ENCODE results near the gene CNPY2.
"Not testable (repeated sequence)": the region's sequence is repeated elsewhere in the genome, so short reads cannot be mapped to it uniquely, and the experiment has no call there.

CNPY2 gene

GRCh38 chr12:56333679-56334489 is 18.1 kb upstream of the CNPY2 start, which contains the start of gene PAN2:
TSS of gene PAN2 (minus strand) at chr12:56334000. CDS start at chr12:56333094, 906 bp downstream.
- Histone ChIP-seq H3K4me1 (ENCODE audit: control insufficient read depth, insufficient read depth, low read length) (peaks cover 12% of the 10 kb centered on the region), H3K9me3 (ENCODE audit: control insufficient read depth, low read length) (no peaks in the 10 kb centered on the region), H3K36me3 (ENCODE audit: control insufficient read depth, insufficient read depth, low read length) (no peaks in the 10 kb centered on the region), H3K27me3 (ENCODE audit: control insufficient read depth, insufficient read depth, low read length, poor library complexity, severe bottlenecking) (no peaks in the 10 kb centered on the region), H3K27ac (ENCODE audit: insufficient read depth, low read depth, low read length, poor library complexity, severe bottlenecking) (peak within 1 kb of the TSS; percentile 92), H3K4me3 (ENCODE audit: insufficient read depth, low read depth, low read length) (peak within 1 kb of the TSS; percentile 41)
- 1% methylated on average over 45 of the region's 45 CpGs for WGBS, 2 experiments

GRCh38 chr12:56333197-56333678 is 17.4 kb upstream of the CNPY2 start:
- peaks cover 8% of the 10 kb centered on the region for H3K4me1 ChIP-seq (ENCODE audit: control insufficient read depth, insufficient read depth, low read length)
- peak overlapping the region; percentile 92 for H3K27ac ChIP-seq (ENCODE audit: insufficient read depth, low read depth, low read length, poor library complexity, severe bottlenecking)
- 32 to 43% methylated on average over 6 to 8 of the region's 8 CpGs for WGBS, 2 experiments
- no peaks in the 10 kb centered on the region for H3K27me3 ChIP-seq (ENCODE audit: control insufficient read depth, insufficient read depth, low read length, poor library complexity, severe bottlenecking)
- peak overlapping the region; percentile 41 for H3K4me3 ChIP-seq (ENCODE audit: insufficient read depth, low read depth, low read length)
- no peaks in the 10 kb centered on the region for H3K9me3 ChIP-seq (ENCODE audit: control insufficient read depth, low read length)
- no peaks in the 10 kb centered on the region for H3K36me3 ChIP-seq (ENCODE audit: control insufficient read depth, insufficient read depth, low read length)

DNA sequence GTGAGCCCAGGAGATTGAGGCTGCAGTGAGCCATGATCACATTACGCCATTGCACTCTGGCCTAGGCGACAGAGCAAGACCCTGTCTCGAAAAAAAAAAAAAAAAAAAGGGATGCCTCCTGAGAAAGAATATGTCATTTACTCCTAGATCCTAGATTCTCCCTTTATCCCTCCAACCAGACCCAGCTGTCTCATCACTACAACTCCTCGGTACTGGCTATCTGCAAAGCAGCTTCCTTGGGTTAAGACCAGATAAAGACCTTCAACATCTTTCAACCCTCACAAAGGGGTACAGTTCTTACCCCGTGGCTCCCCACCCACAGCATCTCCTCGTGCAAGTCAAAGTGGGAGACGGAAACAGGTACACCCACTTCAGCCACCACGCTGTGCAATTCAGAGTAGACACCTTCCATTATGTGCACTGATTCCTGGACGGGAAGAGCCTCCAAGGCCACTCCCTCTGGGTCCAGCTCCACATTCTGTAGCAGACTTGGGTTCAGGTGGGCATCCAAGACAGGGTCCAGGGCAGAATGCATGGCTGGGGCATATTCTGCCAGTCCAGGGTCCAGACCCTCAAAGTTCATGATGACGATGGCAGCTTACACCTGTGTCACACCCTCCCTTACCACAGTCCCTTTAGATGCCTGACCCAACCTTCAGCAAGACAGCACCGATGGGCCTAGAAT is 16.9 kb upstream of the CNPY2 start:
- Histone ChIP-seq H3K27me3 (ENCODE audit: control insufficient read depth, insufficient read depth, low read length, poor library complexity, severe bottlenecking) (no peaks in the 10 kb centered on the region), H3K9me3 (ENCODE audit: control insufficient read depth, low read length) (no peaks in the 10 kb centered on the region), H3K27ac (ENCODE audit: insufficient read depth, low read depth, low read length, poor library complexity, severe bottlenecking) (no peak overlapping the region), H3K4me3 (ENCODE audit: insufficient read depth, low read depth, low read length) (peak overlapping the region; percentile 41), H3K4me1 (ENCODE audit: control insufficient read depth, insufficient read depth, low read length) (peaks cover 8% of the 10 kb centered on the region), H3K36me3 (ENCODE audit: control insufficient read depth, insufficient read depth, low read length) (no peaks in the 10 kb centered on the region)
- 94 to 96% methylated on average over 11 of the region's 11 CpGs for WGBS, 2 experiments

DNA sequence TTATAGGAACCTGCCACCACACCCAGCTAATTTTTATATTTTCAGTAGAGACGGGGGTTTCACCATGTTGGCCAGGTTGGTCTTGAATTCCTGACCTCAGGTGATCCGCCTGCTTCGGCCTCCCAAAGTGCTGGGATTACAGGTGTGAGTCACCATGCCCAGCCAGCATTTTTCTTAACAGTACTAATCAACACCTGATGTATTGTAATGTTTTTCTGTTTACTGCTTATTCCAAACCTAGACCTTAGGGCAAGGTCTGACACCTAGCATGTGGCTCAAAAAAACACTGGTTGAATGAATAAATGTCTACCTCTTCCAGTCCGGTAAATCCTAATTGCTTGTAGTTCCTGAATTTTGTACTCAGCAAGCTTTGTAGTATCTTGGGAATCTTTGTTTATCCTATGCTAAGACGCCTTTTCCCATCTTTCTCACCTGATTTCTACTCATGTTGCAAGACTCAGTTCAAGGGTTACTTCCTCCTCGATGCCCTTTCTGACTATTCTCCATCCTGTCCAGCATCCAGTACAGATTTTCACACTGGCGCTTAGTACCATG is 15.2 kb upstream of the CNPY2 start:
- Histone ChIP-seq H3K9me3 (ENCODE audit: control insufficient read depth, low read length) (no peaks in the 10 kb centered on the region), H3K4me1 (ENCODE audit: control insufficient read depth, insufficient read depth, low read length) (peaks cover 8% of the 10 kb centered on the region), H3K27me3 (ENCODE audit: control insufficient read depth, insufficient read depth, low read length, poor library complexity, severe bottlenecking) (no peaks in the 10 kb centered on the region), H3K27ac (ENCODE audit: insufficient read depth, low read depth, low read length, poor library complexity, severe bottlenecking) (no peak overlapping the region), H3K4me3 (ENCODE audit: insufficient read depth, low read depth, low read length) (no peak overlapping the region), H3K36me3 (ENCODE audit: control insufficient read depth, insufficient read depth, low read length) (peaks cover 9% of the 10 kb centered on the region)
- 94 to 95% methylated on average over 7 of the region's 7 CpGs for WGBS, 2 experiments

DNA sequence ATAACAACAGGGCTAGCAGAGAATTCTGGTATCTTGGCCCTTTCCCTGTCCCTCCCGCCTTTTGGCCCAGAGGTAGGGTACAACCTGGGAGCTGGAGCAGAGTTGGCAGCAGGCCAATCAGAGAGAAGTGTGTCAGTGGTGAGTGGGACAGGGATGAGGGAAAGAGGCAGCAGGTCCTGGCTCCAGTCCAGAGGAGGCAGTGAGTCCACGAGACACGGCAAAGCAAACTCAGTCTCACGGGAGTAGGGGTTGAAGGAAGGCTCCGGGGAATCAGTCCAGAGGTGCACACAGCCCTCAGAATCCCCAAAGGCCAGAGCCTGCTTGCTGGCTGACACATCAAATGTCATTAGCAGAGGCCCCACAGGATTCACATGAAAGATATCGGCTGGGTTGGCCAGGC is 10.7 kb upstream of the CNPY2 start:
- WGBS, 2 experiments: 94 to 95% methylated on average over 6 of the region's 6 CpGs
- H3K36me3 ChIP-seq (ENCODE audit: control insufficient read depth, insufficient read depth, low read length): peaks cover 30% of the 10 kb centered on the region
- no peaks in the 10 kb centered on the region for H3K9me3 ChIP-seq (ENCODE audit: control insufficient read depth, low read length)

GRCh38 chr12:56326126-56326525 is 10.3 kb upstream of the CNPY2 start:
- no peaks in the 10 kb centered on the region for H3K9me3 ChIP-seq (ENCODE audit: control insufficient read depth, low read length)
- 92% methylated on average over 8 of the region's 8 CpGs for WGBS, 2 experiments
- H3K27ac ChIP-seq (ENCODE audit: insufficient read depth, low read depth, low read length, poor library complexity, severe bottlenecking): no peak overlapping the region
- no peaks in the 10 kb centered on the region for H3K4me1 ChIP-seq (ENCODE audit: control insufficient read depth, insufficient read depth, low read length)
- no peaks in the 10 kb centered on the region for H3K27me3 ChIP-seq (ENCODE audit: control insufficient read depth, insufficient read depth, low read length, poor library complexity, severe bottlenecking)
- no peak overlapping the region for H3K4me3 ChIP-seq (ENCODE audit: insufficient read depth, low read depth, low read length)
- H3K36me3 ChIP-seq (ENCODE audit: control insufficient read depth, insufficient read depth, low read length): peaks cover 30% of the 10 kb centered on the region

More for the DNA sequence above, 10.7 kb upstream of the CNPY2 start:
- H3K27me3 ChIP-seq (ENCODE audit: control insufficient read depth, insufficient read depth, low read length, poor library complexity, severe bottlenecking): no peaks in the 10 kb centered on the region
- no peaks in the 10 kb centered on the region for H3K4me1 ChIP-seq (ENCODE audit: control insufficient read depth, insufficient read depth, low read length)
- no peak overlapping the region for H3K4me3 ChIP-seq (ENCODE audit: insufficient read depth, low read depth, low read length)
- no peak overlapping the region for H3K27ac ChIP-seq (ENCODE audit: insufficient read depth, low read depth, low read length, poor library complexity, severe bottlenecking)

DNA sequence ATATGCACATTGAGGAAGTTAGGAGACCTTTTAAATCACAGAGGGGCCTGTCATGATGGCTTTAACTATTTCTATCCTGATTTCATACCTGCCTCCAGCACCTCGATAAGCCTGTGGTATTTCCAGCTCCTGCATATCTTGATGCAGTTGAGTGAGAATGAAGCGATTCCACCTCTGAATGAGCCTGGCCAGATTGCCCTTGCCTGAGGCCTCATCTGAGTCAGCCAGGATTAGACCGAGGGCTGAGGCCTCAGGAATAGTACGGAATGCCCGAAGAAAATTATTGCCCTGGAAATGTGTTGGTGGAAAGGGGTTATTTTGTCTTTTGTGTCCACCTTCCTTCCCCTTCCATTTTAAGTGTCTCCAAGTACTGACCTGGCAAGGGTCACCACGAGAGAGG is 8.4 kb upstream of the CNPY2 start:
- Histone ChIP-seq H3K4me3 (ENCODE audit: insufficient read depth, low read depth, low read length) (no peak overlapping the region), H3K4me1 (ENCODE audit: control insufficient read depth, insufficient read depth, low read length) (no peaks in the 10 kb centered on the region), H3K27me3 (ENCODE audit: control insufficient read depth, insufficient read depth, low read length, poor library complexity, severe bottlenecking) (no peaks in the 10 kb centered on the region), H3K27ac (ENCODE audit: insufficient read depth, low read depth, low read length, poor library complexity, severe bottlenecking) (no peak overlapping the region), H3K9me3 (ENCODE audit: control insufficient read depth, low read length) (no peaks in the 10 kb centered on the region), H3K36me3 (ENCODE audit: control insufficient read depth, insufficient read depth, low read length) (peaks cover 30% of the 10 kb centered on the region)
- 95 to 96% methylated on average over 6 of the region's 6 CpGs for WGBS, 2 experiments

DNA sequence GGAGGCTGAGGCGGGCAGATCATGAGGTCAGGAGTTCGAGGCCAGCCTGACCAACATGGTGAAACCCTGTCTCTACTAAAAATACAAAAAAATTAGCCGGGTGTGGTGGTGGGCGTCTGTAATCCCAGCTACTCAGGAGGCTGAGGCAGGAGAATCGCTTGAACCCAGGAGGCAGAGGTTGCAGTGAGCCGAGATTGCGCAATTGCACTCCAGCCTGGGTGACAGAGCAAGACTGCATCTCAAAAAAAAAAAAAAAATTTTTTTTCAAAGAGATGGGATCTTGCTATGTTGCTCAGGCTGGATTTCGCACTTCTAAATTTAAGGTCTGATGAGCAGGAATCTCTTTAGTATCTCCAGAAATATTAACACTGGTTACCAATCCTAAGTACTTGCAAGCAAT is 5.8 kb upstream of the CNPY2 start:
- H3K36me3 ChIP-seq (ENCODE audit: control insufficient read depth, insufficient read depth, low read length): peaks cover 23% of the 10 kb centered on the region
- not testable (repeated sequence) for H3K27me3 ChIP-seq (ENCODE audit: control insufficient read depth, insufficient read depth, low read length, poor library complexity, severe bottlenecking); H3K27ac ChIP-seq (ENCODE audit: insufficient read depth, low read depth, low read length, poor library complexity, severe bottlenecking); H3K4me3 ChIP-seq (ENCODE audit: insufficient read depth, low read depth, low read length); H3K9me3 ChIP-seq (ENCODE audit: control insufficient read depth, low read length); H3K4me1 ChIP-seq (ENCODE audit: control insufficient read depth, insufficient read depth, low read length)
- 97 to 98% methylated on average over 8 of the region's 8 CpGs for WGBS, 2 experiments

DNA sequence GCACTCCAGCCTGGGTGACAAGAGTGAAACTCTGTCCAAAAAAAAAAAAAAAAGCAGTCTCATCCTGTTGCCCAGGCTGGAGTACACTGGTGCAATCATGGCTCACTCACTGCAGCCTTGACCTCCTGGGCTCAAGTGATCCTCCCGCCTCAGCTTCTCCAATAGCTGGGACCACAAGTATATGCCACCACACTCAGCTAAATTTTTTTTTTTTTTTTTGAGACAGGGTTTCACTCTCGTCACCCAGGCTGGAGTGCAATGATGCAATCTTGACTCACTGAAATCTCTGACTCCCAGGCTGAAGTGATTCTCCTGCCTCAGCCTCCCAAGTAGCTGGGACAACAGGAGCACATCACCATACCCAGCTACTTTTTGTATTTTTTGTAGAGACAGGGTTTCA is 5.2 kb upstream of the CNPY2 start:
- peaks cover 20% of the 10 kb centered on the region for H3K36me3 ChIP-seq (ENCODE audit: control insufficient read depth, insufficient read depth, low read length)
- H3K4me1 ChIP-seq (ENCODE audit: control insufficient read depth, insufficient read depth, low read length): no peaks in the 10 kb centered on the region
- H3K27ac ChIP-seq (ENCODE audit: insufficient read depth, low read depth, low read length, poor library complexity, severe bottlenecking): no peak overlapping the region
- no peaks in the 10 kb centered on the region for H3K9me3 ChIP-seq (ENCODE audit: control insufficient read depth, low read length)
- 94 to 96% methylated on average over 2 of the region's 2 CpGs for WGBS, 2 experiments
- H3K27me3 ChIP-seq (ENCODE audit: control insufficient read depth, insufficient read depth, low read length, poor library complexity, severe bottlenecking): no peaks in the 10 kb centered on the region
- H3K4me3 ChIP-seq (ENCODE audit: insufficient read depth, low read depth, low read length): no peak overlapping the region

- Histone ChIP-seq H3K27me3 (ENCODE audit: control insufficient read depth, insufficient read depth, low read length, poor library complexity, severe bottlenecking) (no peaks in the 10 kb centered on the region), H3K27ac (ENCODE audit: insufficient read depth, low read depth, low read length, poor library complexity, severe bottlenecking) (no peak overlapping the region), H3K36me3 (ENCODE audit: control insufficient read depth, insufficient read depth, low read length) (peaks cover 9% of the 10 kb centered on the region), H3K4me1 (ENCODE audit: control insufficient read depth, insufficient read depth, low read length) (peaks cover 5% of the 10 kb centered on the region), H3K9me3 (ENCODE audit: control insufficient read depth, low read length) (no peaks in the 10 kb centered on the region), H3K4me3 (ENCODE audit: insufficient read depth, low read depth, low read length) (no peak overlapping the region)
- WGBS, 2 experiments: 81 to 84% methylated on average over 3 of the region's 3 CpGs
These were observed 1.9 kb upstream of the CNPY2 start for GRCh38 chr12:56317675-56318074.
